ENCODE results near the gene PPM1J.

GRCh38 chr1:112721966-112722524 is 6.9 kb upstream of the PPM1J start:
- TF ChIP-seq CTCF (IDR thresholded peaks at IDR 0.05; ENCODE audit: low read depth, low read length) (no peak), EZH2phosphoT487 (IDR thresholded peaks at IDR 0.05; ENCODE audit: low read depth) (no peak)
